B cell (primary cell): Measurements from ENCODE around the gene ENDOU. TPM values are rescaled to one million over a fixed set of nuclear protein-coding genes. Genes with fewer than 3 reads are reported as not detected.

Source experiments
- ATAC-seq: fragments of 200-7000 bp; cut with Tn5 transposase; one replicate; pipeline ENCODE4 v1.10.0; 2021; ENCODE audit warnings: low read depth, mild to moderate bottlenecking, moderate number of reproducible peaks, moderate library complexity
- CTCF ChIA-PET: fragments of 350-600 bp; sonication (Branson Sonifier 250); formaldehyde crosslinking; loops from one replicate; lab custom pipeline; 2021; ENCODE audit warnings: antibody characterized with exemption, inconsistent platforms; lab: Charles Lee
- POLR2A ChIA-PET: fragments of 350-600 bp; sonication (Branson Sonifier 250); formaldehyde crosslinking; loops from one replicate; lab custom pipeline; 2021; ENCODE audit warnings: antibody characterized with exemption; lab: Charles Lee
- DNase-seq: peaks from one replicate; pipeline ENCODE4 v3.0.0; 2013
- H2AFZ ChIP-seq: 2 replicates; pipeline ENCODE4 v1.6.1; 2012; ENCODE audit warnings: mild to moderate bottlenecking, low read depth, low read length; ENCODE audit not compliant: insufficient read depth, poor library complexity, severe bottlenecking
- H3K27ac ChIP-seq, 2 donors: 1 replicate in 1 of 2; 2 replicates in 1 of 2; pipeline ENCODE4 v1.5.1; 2012 to 2013; ENCODE audit warnings: low read length in 2 of 2, mild to moderate bottlenecking in 2 of 2, moderate library complexity in 1 of 2
- H3K27me3 ChIP-seq, 4 experiments: fragments of 200-600 bp in 1 of 4; sonication (generic) in 1 of 4; replicated peaks in 1 of 4; 1 replicate in 2 of 4; 2 replicates in 2 of 4; pipeline versions ENCODE4 v1.6.1 to v1.7.0; 2013 to 2016; ENCODE audit warnings: low read length in 3 of 4, mild to moderate bottlenecking in 2 of 4, mixed read lengths in 1 of 4, moderate library complexity in 1 of 4; ENCODE audit not compliant: insufficient read depth in 4 of 4, control insufficient read depth in 3 of 4; ENCODE audit errors: control extremely low read depth in 1 of 4
- H3K36me3 ChIP-seq, 2 experiments: replicated peaks in 1 of 2; 1 replicate in 1 of 2; 2 replicates in 1 of 2; pipeline versions ENCODE4 v1.6.1 to v1.7.1; 2013; ENCODE audit warnings: low read length in 1 of 2; ENCODE audit not compliant: insufficient read depth in 2 of 2, control insufficient read depth in 1 of 2; ENCODE audit errors: control extremely low read depth in 1 of 2, extremely low read depth in 1 of 2
- H3K4me1 ChIP-seq, 2 donors: fragments of 200-600 bp in 1 of 2; sonication (generic) in 1 of 2; 1 replicate in 1 of 2; 2 replicates in 1 of 2; pipeline versions ENCODE4 v1.5.1 to v1.6.1; 2013 to 2017; ENCODE audit warnings: low read length in 2 of 2; ENCODE audit not compliant: control insufficient read depth in 2 of 2, insufficient read depth in 2 of 2
- H3K4me2 ChIP-seq: replicated peaks from 2 replicates; pipeline ENCODE3; 2012; ENCODE audit warnings: mild to moderate bottlenecking, low read depth, low read length; ENCODE audit not compliant: poor library complexity, severe bottlenecking
- H3K4me3 ChIP-seq, 5 experiments: fragments of 200-600 bp in 1 of 5; sonication (generic) in 1 of 5; 1 replicate in 3 of 5; 2 replicates in 2 of 5; pipeline versions ENCODE4 v1.5.1 to v1.7.0; 2011 to 2016; ENCODE audit warnings: low read length in 4 of 5, mild to moderate bottlenecking in 4 of 5, low read depth in 2 of 5, control low read depth in 1 of 5, moderate library complexity in 1 of 5; ENCODE audit not compliant: insufficient read depth in 1 of 5; ENCODE audit errors: control extremely low read depth in 1 of 5, extremely low read depth in 1 of 5
- H3K79me2 ChIP-seq: fragments of 200-600 bp; sonication (generic); one replicate; pipeline ENCODE4 v1.6.0; 2016; ENCODE audit warnings: low read length; ENCODE audit not compliant: control insufficient read depth, insufficient read depth
- H3K9ac ChIP-seq: fragments of 200-600 bp; sonication (generic); 2 replicates; pipeline ENCODE4 v1.6.1; 2017; ENCODE audit warnings: mild to moderate bottlenecking, low read length, moderate library complexity
- H3K9me3 ChIP-seq, 3 donors: one replicate each; pipeline versions ENCODE4 v1.6.1 to v1.7.1; 2013; ENCODE audit warnings: low read length in 2 of 3; ENCODE audit not compliant: control insufficient read depth in 2 of 3, insufficient read depth in 1 of 3; ENCODE audit errors: control extremely low read depth in 1 of 3
- H4K20me1 ChIP-seq: 2 replicates; pipeline ENCODE4 v1.6.0; 2012; ENCODE audit warnings: mild to moderate bottlenecking, low read length; ENCODE audit not compliant: insufficient read depth, control insufficient read depth, poor library complexity, severe bottlenecking
- H3K27ac Mint-ChIP-seq: one replicate; pipeline ENCODE4 v1.8.0; 2021; ENCODE audit warnings: mixed read lengths
- H3K27me3 Mint-ChIP-seq: one replicate; pipeline ENCODE4 v1.8.0; 2021; ENCODE audit warnings: mixed read lengths
- H3K4me1 Mint-ChIP-seq: one replicate; pipeline ENCODE4 v1.8.0; 2021; ENCODE audit warnings: mixed read lengths
- H3K4me3 Mint-ChIP-seq: one replicate; pipeline ENCODE4 v1.8.0; 2021; ENCODE audit warnings: mixed read lengths
- H3K9me3 Mint-ChIP-seq: one replicate; pipeline ENCODE4 v1.8.0; 2022; ENCODE audit warnings: mixed read lengths; ENCODE audit not compliant: insufficient read depth
- CTCF ChIP-seq: fragments of 200-600 bp; IDR thresholded peaks from one replicate; pipeline ENCODE4 v1.8.0; 2022; ENCODE audit warnings: antibody characterized with exemption, mild to moderate bottlenecking
- EZH2 ChIP-seq: IDR thresholded peaks from 2 replicates; pipeline ENCODE4 v1.6.1; 2012; ENCODE audit warnings: borderline replicate concordance, low read depth, mild to moderate bottlenecking, moderate library complexity, low read length; ENCODE audit not compliant: insufficient read depth, poor library complexity, severe bottlenecking
- WGBS: methylation state at CpG from one replicate; pipeline ENCODE4 v1.1.5; 2013; ENCODE audit warnings: missing lambda C conversion rate; ENCODE audit not compliant: insufficient coverage; 5-methylcytosine and 5-hydroxymethylcytosine counted together
- intact Hi-C: fragments of 100-400 bp; cut with micrococcal nuclease; formaldehyde crosslinking; loops from one replicate; pipeline ENCODE4 v1.10.0; 2022
- polyA plus RNA-seq: library from polyadenylated mRNA; depleted of rRNA; stranded (reverse); fragments of >200 nt; gene quantifications from 2 replicates; pipeline ENCODE4 v1.2.3, GENCODE V29; 2012
- total RNA-seq, 2 donors: library from RNA; stranded (reverse); fragments of 120-200 nt in 1 of 2; gene quantifications; 1 replicate in 1 of 2; 2 replicates in 1 of 2; pipeline versions ENCODE4 v1.2.3 to v1.2.4, GENCODE V29; 2013 to 2022

The ENDOU gene
- total and polyA plus RNA-seq, 2 donors (not counting 1 experiment from before 2014, with no cell fraction given) = 0.03 TPM; not detected in 1

GRCh38 chr12:47742253-47742825, 17.0 kb upstream of the ENDOU start:
- no peaks in the 10 kb centered on the region for H3K27me3 Mint-ChIP-seq
- DNase-seq (peak; percentile 78), ATAC-seq (peak; percentile 18)
- H3K9ac ChIP-seq = no peak overlapping the region
- H3K27me3 ChIP-seq = no peaks in the 10 kb centered on the region
- peaks cover 0 to 9% (median 0%) of the 10 kb centered on the region in 3 donors for H3K9me3 ChIP-seq
- no peaks in the 10 kb centered on the region for H4K20me1 ChIP-seq
- H3K4me1 ChIP-seq = peaks cover 43 to 61% of the 10 kb centered on the region in 2 donors
- H3K36me3 ChIP-seq = no peaks in the 10 kb centered on the region
- H3K4me3 Mint-ChIP-seq = no peak overlapping the region
- CTCF ChIA-PET = interaction anchor here (0.7 to 15.0 kb wide), 23 partner anchors 12 to 710 kb away, joined by 3 to 515 read pairs (median 10); partner anchors contain the start of genes ENDOU, HDAC7, RAPGEF3 and RPAP3
- TF ChIP-seq EZH2 (no peak), CTCF (peak; percentile 98)
- H3K4me2 ChIP-seq = no peak overlapping the region
- H2AFZ ChIP-seq = no peak overlapping the region
- H3K4me1 Mint-ChIP-seq = peaks cover 65% of the 10 kb centered on the region
- H3K4me3 ChIP-seq = no peak overlapping the region
- H3K27ac ChIP-seq = no peak overlapping the region
- POLR2A ChIA-PET = interaction anchor here (1.2 to 5.7 kb wide), 4 partner anchors 15 to 96 kb away, joined by 4 to 43 read pairs (median 19); partner anchors contain the start of gene RAPGEF3
- intact Hi-C loops = loop anchor here (1.0 kb wide), 5 partner anchors 17 to 221 kb away; partner anchors contain the start of gene TMEM106C
- peak overlapping the region; percentile 75 for H3K27ac Mint-ChIP-seq
- H3K9me3 Mint-ChIP-seq = no peaks in the 10 kb centered on the region
- WGBS = 72% methylated on average over 6 of the region's 7 CpGs
- H3K79me2 ChIP-seq = no peaks in the 10 kb centered on the region

GRCh38 chr12:47741340-47741703, 16.0 kb upstream of the ENDOU start:
- Mint-ChIP-seq H3K4me3 (peak overlapping the region; percentile 79), H3K9me3 (no peaks in the 10 kb centered on the region), H3K4me1 (peaks cover 55% of the 10 kb centered on the region), H3K27me3 (no peaks in the 10 kb centered on the region), H3K27ac (peak overlapping the region; percentile 82)
- H4K20me1 ChIP-seq = no peaks in the 10 kb centered on the region
- no peaks in the 10 kb centered on the region for H3K79me2 ChIP-seq
- ChIA-PET CTCF (interaction anchor here (0.7 to 15.0 kb wide), 18 partner anchors 11 to 709 kb away, joined by 3 to 515 read pairs (median 12); partner anchors contain the start of genes ENDOU, HDAC7, RAPGEF3 and RPAP3), POLR2A (interaction anchor here (0.6 to 5.7 kb wide), 8 partner anchors 15 to 97 kb away, joined by 3 to 43 read pairs (median 5); partner anchors contain the start of genes ENDOU and RAPGEF3)
- DNase-seq (peak; percentile 55), ATAC-seq (peak; percentile 42)
- H3K9me3 ChIP-seq = peaks cover 0 to 9% (median 0%) of the 10 kb centered on the region in 3 donors
- H3K27me3 ChIP-seq = no peaks in the 10 kb centered on the region
- H3K9ac ChIP-seq = no peak overlapping the region
- H2AFZ ChIP-seq = peak overlapping the region; percentile 24
- TF ChIP-seq CTCF (no peak), EZH2 (no peak)
- peak overlapping the region in 1 of 5 experiments; percentile 39 for H3K4me3 ChIP-seq
- H3K36me3 ChIP-seq = no peaks in the 10 kb centered on the region
- intact Hi-C loops = loop anchor here (2.0 kb wide), 1 partner anchor 27 kb away; no protein-coding TSS in a partner anchor
- 0% methylated on average over 4 of the region's 4 CpGs for WGBS
- peak overlapping the region; percentile 63 to 69 for H3K27ac ChIP-seq
- H3K4me1 ChIP-seq = peaks cover 33 to 51% of the 10 kb centered on the region in 2 donors
- peak overlapping the region; percentile 72 for H3K4me2 ChIP-seq
